WERI-Rb-1 (cell line): ENCODE results near the gene PIAS4.

Experiments used
- DNase-seq: peaks from one replicate; pipeline ENCODE4 v3.0.0-alpha.2; 2020
- H3K27ac ChIP-seq: fragments of 250-450 bp; sonication (Bioruptor Pico); 2 replicates; pipeline ENCODE4 v1.5.1; 2020; ENCODE audit warnings: mild to moderate bottlenecking, moderate library complexity
- H3K27me3 ChIP-seq: fragments of 250-450 bp; sonication (Bioruptor Pico); 2 replicates; pipeline ENCODE4 v1.5.1; 2021; ENCODE audit warnings: mild to moderate bottlenecking, low read depth, moderate library complexity; ENCODE audit not compliant: insufficient read depth, severe bottlenecking
- H3K36me3 ChIP-seq: fragments of 250-450 bp; sonication (Bioruptor Pico); 2 replicates; pipeline ENCODE4 v1.5.1; 2020; ENCODE audit warnings: mild to moderate bottlenecking, moderate library complexity
- H3K4me3 ChIP-seq: 2 replicates; pipeline ENCODE4 v1.5.1; 2011; ENCODE audit warnings: low read depth, mild to moderate bottlenecking, control low read depth, low read length
- H3K9me3 ChIP-seq: fragments of 250-450 bp; sonication (Bioruptor Pico); 2 replicates; pipeline ENCODE4 v1.5.1; 2021; ENCODE audit warnings: mild to moderate bottlenecking, moderate library complexity; ENCODE audit not compliant: severe bottlenecking
- CTCF ChIP-seq: IDR thresholded peaks from 2 replicates; pipeline ENCODE4 v1.5.1; 2011; ENCODE audit warnings: low read depth, mild to moderate bottlenecking, control low read depth, inconsistent platforms, low read length

The PIAS4 gene

DNA sequence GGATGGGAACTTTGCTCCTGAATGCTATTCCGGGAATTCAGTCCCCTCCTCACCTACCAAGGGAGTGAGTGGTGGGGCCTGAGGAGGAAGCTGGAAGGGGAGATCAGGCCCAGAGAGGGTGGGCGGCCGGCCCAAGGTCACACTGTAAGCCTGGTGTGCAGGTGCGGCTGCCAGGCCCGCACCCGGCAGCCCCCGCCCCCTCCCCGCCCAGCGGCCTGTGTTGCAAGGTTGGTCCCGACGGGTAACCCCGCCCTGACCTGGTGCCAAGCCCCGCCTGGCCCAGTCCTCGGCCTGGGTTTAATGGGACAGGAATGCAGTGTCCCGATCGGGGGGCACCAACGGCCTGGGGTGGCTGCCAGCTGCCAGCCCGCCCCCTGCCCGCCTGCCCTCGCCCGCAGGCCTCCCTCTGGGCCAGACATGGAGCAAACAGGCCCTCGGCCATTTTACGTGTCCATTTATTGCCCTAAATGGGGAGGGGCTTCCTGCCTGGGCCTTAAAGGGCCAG is 53.7 kb downstream of the PIAS4 start:
- no peak for DNase-seq
- Histone ChIP-seq H3K36me3 (peaks cover 44% of the 10 kb centered on the region), H3K4me3 (no peak overlapping the region), H3K27ac (peak overlapping the region; percentile 98), H3K9me3 (no peaks in the 10 kb centered on the region), H3K27me3 (no peaks in the 10 kb centered on the region)
- no peak for TF ChIP-seq CTCF

- peaks cover 41% of the 10 kb centered on the region for H3K36me3 ChIP-seq
- H3K4me3 ChIP-seq: peak overlapping the region; percentile 4
- H3K9me3 ChIP-seq: no peaks in the 10 kb centered on the region
- H3K27ac ChIP-seq: peak overlapping the region; percentile 98
- peak; percentile 95 for DNase-seq
- H3K27me3 ChIP-seq: no peaks in the 10 kb centered on the region
- no peak for TF ChIP-seq CTCF
Measured at GRCh38 chr19:4061683-4062418, 54.3 kb downstream of the PIAS4 start.

DNA sequence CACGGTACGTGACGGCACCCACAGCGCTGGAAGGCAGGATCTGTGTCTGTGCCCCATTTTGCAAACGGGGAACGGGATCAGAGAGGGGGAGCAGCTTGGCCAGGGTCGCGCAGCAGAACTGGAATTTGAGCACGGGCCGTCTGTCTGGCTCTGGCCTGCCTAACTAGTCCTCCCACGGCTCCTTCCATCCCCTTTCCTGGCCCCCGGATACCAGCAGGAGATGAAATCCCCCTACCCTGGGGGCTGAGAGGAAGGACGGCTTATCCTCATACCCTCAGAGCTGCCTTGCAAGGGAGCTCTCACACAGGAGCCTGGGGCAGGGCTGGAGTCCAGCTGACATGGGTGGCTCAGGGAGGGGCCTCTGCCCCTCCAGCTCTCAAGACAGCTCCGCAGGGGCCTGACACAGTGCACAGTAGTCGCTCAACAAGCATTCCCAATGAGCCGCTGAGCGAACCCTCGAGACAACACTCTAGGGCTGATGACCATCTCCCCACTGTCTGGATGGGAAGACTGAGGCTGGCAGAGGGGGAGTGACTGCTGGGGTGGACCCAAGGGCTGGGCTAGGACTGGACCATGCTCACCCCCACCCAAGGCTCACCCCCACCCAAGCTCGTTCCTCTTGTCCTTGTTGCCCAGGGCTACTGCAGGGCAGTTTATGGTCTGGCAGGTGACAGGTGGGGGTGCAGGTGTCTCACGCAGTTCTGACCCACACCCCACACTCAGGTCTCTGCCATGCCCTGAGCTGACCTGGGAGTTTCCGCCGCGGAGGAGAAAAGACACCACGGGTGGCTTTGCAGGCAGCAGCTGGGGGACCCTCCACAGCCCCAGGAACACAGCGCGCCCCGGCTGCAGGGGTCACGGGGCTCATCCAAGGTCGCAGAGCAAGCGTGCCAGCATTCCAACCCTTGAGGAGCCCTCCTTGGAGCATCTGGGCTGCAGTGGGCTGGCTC is 55.2 kb downstream of the PIAS4 start:
- H3K27ac ChIP-seq: peak overlapping the region; percentile 98
- no peaks in the 10 kb centered on the region for H3K9me3 ChIP-seq
- no peak for TF ChIP-seq CTCF
- no peaks in the 10 kb centered on the region for H3K27me3 ChIP-seq
- H3K36me3 ChIP-seq: peaks cover 36% of the 10 kb centered on the region
- DNase-seq: peak; percentile 65
- peak overlapping the region; percentile 52 for H3K4me3 ChIP-seq

DNA sequence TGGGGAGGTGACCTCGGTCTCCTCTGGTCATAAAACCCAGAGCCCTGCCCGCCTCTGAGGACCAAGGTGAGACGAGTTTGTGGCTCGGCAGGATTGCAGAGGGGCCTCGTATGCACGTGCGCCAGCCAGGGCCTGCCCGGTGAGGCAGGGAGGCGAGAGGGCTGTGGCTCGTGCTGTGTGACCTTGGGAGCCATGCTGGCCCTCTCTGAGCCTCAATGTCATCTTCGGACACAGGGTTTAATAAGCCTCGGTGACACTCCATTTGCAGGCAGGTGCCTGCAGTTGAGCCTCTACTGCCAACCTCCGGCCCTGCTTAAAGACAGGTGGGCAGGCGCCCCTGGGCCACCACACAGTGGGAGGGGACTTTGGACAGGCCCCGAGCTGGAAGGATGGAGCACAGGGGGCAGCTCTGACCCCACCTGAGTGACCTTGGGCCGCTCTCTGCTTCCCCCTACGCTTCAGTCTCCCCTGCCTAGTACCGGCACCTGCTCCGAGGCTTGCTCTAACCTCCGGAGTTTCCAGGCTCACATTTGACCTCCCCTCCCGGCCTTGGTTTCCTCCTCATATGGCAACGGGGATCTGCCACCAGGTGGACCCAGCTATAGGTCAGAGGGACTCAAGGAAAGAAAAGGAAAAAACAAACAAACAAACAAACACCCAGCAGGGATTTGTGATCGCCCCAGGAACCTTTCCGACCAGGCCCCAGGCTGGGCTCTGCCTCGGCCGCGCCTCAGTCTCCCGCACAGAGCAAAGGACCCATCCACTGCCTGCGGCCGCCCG is 56.0 kb downstream of the PIAS4 start:
- Histone ChIP-seq H3K27ac (peak overlapping the region; percentile 98), H3K9me3 (no peaks in the 10 kb centered on the region), H3K36me3 (peaks cover 32% of the 10 kb centered on the region), H3K4me3 (peak overlapping the region; percentile 52), H3K27me3 (no peaks in the 10 kb centered on the region)
- TF ChIP-seq CTCF: no peak
- DNase-seq: no peak

DNA sequence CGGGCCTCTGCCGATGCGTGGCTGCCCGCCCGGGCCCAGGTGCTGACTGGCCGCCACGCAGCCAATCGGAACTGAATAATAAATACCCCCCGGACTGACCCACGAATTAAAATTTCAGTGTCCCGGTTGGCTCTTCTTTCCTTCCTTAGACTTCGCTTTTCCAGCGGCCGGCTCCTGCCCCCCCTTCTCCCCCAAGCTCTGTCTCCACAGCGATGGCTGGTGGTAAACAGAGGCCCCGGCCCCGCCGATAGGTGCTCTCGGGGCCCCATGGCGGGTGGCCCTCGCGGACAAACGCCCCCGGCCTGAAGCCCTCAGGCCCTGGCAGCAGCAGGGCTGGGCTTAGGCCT is 56.6 kb downstream of the PIAS4 start:
- H3K27ac ChIP-seq: peak overlapping the region; percentile 98
- peaks cover 32% of the 10 kb centered on the region for H3K36me3 ChIP-seq
- H3K27me3 ChIP-seq: no peaks in the 10 kb centered on the region
- no peak for DNase-seq
- no peak for TF ChIP-seq CTCF
- H3K4me3 ChIP-seq: peak overlapping the region; percentile 52
- H3K9me3 ChIP-seq: no peaks in the 10 kb centered on the region
